ENCODE data around the gene TBL1X. TPM values are rescaled to one million over a fixed set of nuclear protein-coding genes. Genes with fewer than 3 reads are reported as not detected.

The TBL1X gene
- total RNA-seq, 1 donor from 2014 or later, result 26.4 TPM

DNA sequence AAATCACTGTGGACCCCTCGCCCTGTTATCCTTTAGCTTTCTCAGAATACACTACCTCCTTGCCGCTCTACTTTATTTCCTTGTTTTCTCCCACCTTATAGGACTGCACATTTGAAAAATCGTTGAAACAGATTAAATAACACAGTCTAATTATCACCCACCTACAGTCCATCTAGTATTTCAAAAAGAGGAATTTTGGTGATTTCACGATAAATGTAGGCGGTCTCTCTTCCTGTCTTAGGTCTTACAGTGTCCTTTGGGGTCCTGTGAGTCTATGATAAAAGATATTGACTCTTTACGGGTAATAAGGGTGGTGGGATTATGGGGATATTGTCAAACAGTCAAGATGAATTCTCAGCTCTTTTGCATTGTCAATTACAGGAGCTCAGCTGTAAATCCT is 2.4 kb upstream of the TBL1X start:
- H3K27me3 Mint-ChIP-seq (ENCODE audit: low read depth, unreplicated experiment), result no peaks in the 10 kb centered on the region
- H4K20me1 ChIP-seq (ENCODE audit: insufficient read depth, low read length), result peaks cover 10% of the 10 kb centered on the region
- no peaks in the 10 kb centered on the region for H3K27me3 ChIP-seq (ENCODE audit: insufficient read depth, low read length)
- no peaks in the 10 kb centered on the region for H3K9me3 Mint-ChIP-seq (ENCODE audit: unreplicated experiment)
- no peaks in the 10 kb centered on the region for H3K36me3 Mint-ChIP-seq (ENCODE audit: low read depth, unreplicated experiment)
- no peaks in the 10 kb centered on the region for H3K9me3 ChIP-seq (ENCODE audit: insufficient read depth, low read depth, low read length)
- H3K4me3 Mint-ChIP-seq (ENCODE audit: unreplicated experiment), result no peak overlapping the region
- H3K9ac ChIP-seq (ENCODE audit: low read length), result no peak overlapping the region
- H3K36me3 ChIP-seq (ENCODE audit: insufficient read depth, low read length), result no peaks in the 10 kb centered on the region
- H3K79me2 ChIP-seq (ENCODE audit: insufficient read depth, low read length), result peaks cover 14% of the 10 kb centered on the region
- H3K4me3 ChIP-seq (ENCODE audit: insufficient read depth, low read depth, low read length), result no peak overlapping the region
- TF ChIP-seq EZH2 (IDR thresholded peaks at IDR 0.05; ENCODE audit: insufficient read depth, low read length), result no peak
- H3K27ac Mint-ChIP-seq (ENCODE audit: unreplicated experiment), result no peak overlapping the region
- peak overlapping the region; percentile 70 for H3K4me2 ChIP-seq (ENCODE audit: low read length)
- no peak for FAIRE-seq
- DNase-seq (ENCODE audit: low read depth), result no peak
- no peak overlapping the region for H2AFZ ChIP-seq (ENCODE audit: low read depth, low read length)
- peaks cover 19% of the 10 kb centered on the region for H3K4me1 ChIP-seq (ENCODE audit: insufficient read depth, low read length)
- H3K4me1 Mint-ChIP-seq (ENCODE audit: low read depth, unreplicated experiment), result peaks cover 6% of the 10 kb centered on the region
- no peak overlapping the region for H3K27ac ChIP-seq (ENCODE audit: low read depth, low read length)

DNA sequence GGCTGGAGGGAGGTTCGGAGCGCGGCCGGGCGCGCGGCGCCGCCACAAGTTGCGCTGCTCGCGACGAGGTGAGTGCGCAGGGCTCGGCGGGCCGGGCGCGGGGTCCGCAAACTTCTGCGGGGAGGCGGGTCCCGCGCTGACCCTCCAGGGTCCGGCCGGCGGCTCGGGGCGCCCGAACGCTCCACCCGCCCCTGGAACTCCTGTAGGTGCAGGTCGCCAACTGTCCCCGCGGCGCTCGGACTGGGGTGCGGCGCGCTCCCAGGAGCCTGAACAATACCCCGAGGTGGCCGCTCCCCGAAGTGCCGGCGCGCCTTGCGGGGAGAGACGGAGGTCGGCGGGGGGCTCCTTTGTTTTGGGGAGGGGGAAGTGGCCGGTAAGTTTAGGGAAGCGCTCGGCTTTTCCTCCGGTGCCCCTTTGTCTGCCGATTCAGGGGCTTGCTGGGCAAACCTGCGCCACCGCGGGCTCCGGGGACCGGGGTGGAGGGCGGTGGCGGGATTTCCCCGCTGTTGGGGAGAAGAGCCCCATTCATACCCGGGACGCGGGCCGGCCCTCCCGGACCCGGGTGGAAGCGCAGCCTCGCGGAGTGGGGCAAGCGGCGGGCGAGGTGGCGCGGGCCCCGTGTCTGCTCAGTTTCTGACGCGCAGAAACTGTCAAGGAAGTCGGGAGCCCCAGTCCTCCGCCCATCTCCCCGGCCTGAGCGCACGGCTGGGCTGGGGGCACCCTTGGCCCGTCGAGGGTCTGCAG is 694 bp downstream of the TBL1X start:
- Mint-ChIP-seq H3K27me3 (ENCODE audit: low read depth, unreplicated experiment) (no peaks in the 10 kb centered on the region), H3K36me3 (ENCODE audit: low read depth, unreplicated experiment) (no peaks in the 10 kb centered on the region), H3K4me1 (ENCODE audit: low read depth, unreplicated experiment) (peaks cover 9% of the 10 kb centered on the region), H3K4me3 (ENCODE audit: unreplicated experiment) (peak overlapping the region; percentile 57), H3K27ac (ENCODE audit: unreplicated experiment) (no peak overlapping the region), H3K9me3 (ENCODE audit: unreplicated experiment) (no peaks in the 10 kb centered on the region)
- H3K4me1 ChIP-seq (ENCODE audit: insufficient read depth, low read length), result peaks cover 19% of the 10 kb centered on the region
- H3K9ac ChIP-seq (ENCODE audit: low read length), result peak overlapping the region; percentile 73
- no peak for FAIRE-seq
- H3K4me2 ChIP-seq (ENCODE audit: low read length), result peak overlapping the region; percentile 83
- H3K79me2 ChIP-seq (ENCODE audit: insufficient read depth, low read length), result peaks cover 32% of the 10 kb centered on the region
- peak overlapping the region; percentile 58 for H3K4me3 ChIP-seq (ENCODE audit: insufficient read depth, low read depth, low read length)
- DNase-seq (ENCODE audit: low read depth), result no peak
- H4K20me1 ChIP-seq (ENCODE audit: insufficient read depth, low read length), result peaks cover 19% of the 10 kb centered on the region
- no peaks in the 10 kb centered on the region for H3K9me3 ChIP-seq (ENCODE audit: insufficient read depth, low read depth, low read length)
- H3K36me3 ChIP-seq (ENCODE audit: insufficient read depth, low read length), result no peaks in the 10 kb centered on the region
- H2AFZ ChIP-seq (ENCODE audit: low read depth, low read length), result no peak overlapping the region
- H3K27ac ChIP-seq (ENCODE audit: low read depth, low read length), result peak overlapping the region; percentile 42
- no peak for TF ChIP-seq EZH2 (IDR thresholded peaks at IDR 0.05; ENCODE audit: insufficient read depth, low read length)
- TF ChIP-seq, protein P1, sequence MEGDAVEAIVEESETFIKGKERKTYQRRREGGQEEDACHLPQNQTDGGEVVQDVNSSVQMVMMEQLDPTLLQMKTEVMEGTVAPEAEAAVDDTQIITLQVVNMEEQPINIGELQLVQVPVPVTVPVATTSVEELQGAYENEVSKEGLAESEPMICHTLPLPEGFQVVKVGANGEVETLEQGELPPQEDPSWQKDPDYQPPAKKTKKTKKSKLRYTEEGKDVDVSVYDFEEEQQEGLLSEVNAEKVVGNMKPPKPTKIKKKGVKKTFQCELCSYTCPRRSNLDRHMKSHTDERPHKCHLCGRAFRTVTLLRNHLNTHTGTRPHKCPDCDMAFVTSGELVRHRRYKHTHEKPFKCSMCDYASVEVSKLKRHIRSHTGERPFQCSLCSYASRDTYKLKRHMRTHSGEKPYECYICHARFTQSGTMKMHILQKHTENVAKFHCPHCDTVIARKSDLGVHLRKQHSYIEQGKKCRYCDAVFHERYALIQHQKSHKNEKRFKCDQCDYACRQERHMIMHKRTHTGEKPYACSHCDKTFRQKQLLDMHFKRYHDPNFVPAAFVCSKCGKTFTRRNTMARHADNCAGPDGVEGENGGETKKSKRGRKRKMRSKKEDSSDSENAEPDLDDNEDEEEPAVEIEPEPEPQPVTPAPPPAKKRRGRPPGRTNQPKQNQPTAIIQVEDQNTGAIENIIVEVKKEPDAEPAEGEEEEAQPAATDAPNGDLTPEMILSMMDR (IDR thresholded peaks at IDR 0.05; ENCODE audit: insufficient read depth, low read depth, low read length), result no peak
- H3K27me3 ChIP-seq (ENCODE audit: insufficient read depth, low read length), result no peaks in the 10 kb centered on the region

GRCh38 chrX:9466124-9466495 is 1.3 kb downstream of the TBL1X start:
- no peaks in the 10 kb centered on the region for H3K27me3 ChIP-seq (ENCODE audit: insufficient read depth, low read length)
- no peak for TF ChIP-seq EZH2 (IDR thresholded peaks at IDR 0.05; ENCODE audit: insufficient read depth, low read length)
- TF ChIP-seq, protein P1 (IDR thresholded peaks at IDR 0.05; ENCODE audit: insufficient read depth, low read depth, low read length), result no peak
- no peaks in the 10 kb centered on the region for H3K9me3 ChIP-seq (ENCODE audit: insufficient read depth, low read depth, low read length)
- H3K27ac Mint-ChIP-seq (ENCODE audit: unreplicated experiment), result peak overlapping the region; percentile 18
- FAIRE-seq (no peak), DNase-seq (ENCODE audit: low read depth) (no peak)
- peaks cover 19% of the 10 kb centered on the region for H3K4me1 ChIP-seq (ENCODE audit: insufficient read depth, low read length)
- no peaks in the 10 kb centered on the region for H3K36me3 Mint-ChIP-seq (ENCODE audit: low read depth, unreplicated experiment)
- H3K27me3 Mint-ChIP-seq (ENCODE audit: low read depth, unreplicated experiment), result no peaks in the 10 kb centered on the region
- peaks cover 35% of the 10 kb centered on the region for H3K79me2 ChIP-seq (ENCODE audit: insufficient read depth, low read length)
- H3K9me3 Mint-ChIP-seq (ENCODE audit: unreplicated experiment), result no peaks in the 10 kb centered on the region
- no peak overlapping the region for H3K27ac ChIP-seq (ENCODE audit: low read depth, low read length)
- H2AFZ ChIP-seq (ENCODE audit: low read depth, low read length), result no peak overlapping the region
- H3K36me3 ChIP-seq (ENCODE audit: insufficient read depth, low read length), result no peaks in the 10 kb centered on the region
- peak overlapping the region; percentile 87 for H3K4me3 Mint-ChIP-seq (ENCODE audit: unreplicated experiment)
- peaks cover 9% of the 10 kb centered on the region for H3K4me1 Mint-ChIP-seq (ENCODE audit: low read depth, unreplicated experiment)
- H3K4me2 ChIP-seq (ENCODE audit: low read length), result peak overlapping the region; percentile 83
- peaks cover 20% of the 10 kb centered on the region for H4K20me1 ChIP-seq (ENCODE audit: insufficient read depth, low read length)
- H3K9ac ChIP-seq (ENCODE audit: low read length), result peak overlapping the region; percentile 73
- peak overlapping the region; percentile 58 for H3K4me3 ChIP-seq (ENCODE audit: insufficient read depth, low read depth, low read length)

Data from astrocyte (in vitro differentiated cells and primary cell).